Measurements from ENCODE around the gene TWIST1.
A peak's percentile ranks its signal among the peaks of the same experiment; 100 is the strongest.

TWIST1 gene

DNA sequence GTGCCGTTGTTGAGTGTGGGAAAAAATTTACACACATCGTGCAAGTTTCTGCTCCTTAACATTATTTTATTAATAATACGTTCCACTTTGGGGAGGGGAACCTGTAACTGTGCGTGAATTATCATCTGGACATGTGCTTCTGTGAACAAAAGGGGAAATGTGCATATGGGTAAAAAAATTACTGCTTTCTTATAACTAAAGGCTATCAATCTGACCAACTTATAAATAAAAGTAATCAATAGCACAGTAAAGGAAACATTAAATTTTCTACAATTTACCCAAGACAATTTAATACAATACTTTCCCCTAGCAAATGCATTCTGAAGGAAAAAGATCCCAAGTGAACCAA, 4.5 kb downstream of the TWIST1 start:
- no peak for DNase-seq (ENCODE audit: low read depth, low spot score)
- no peaks in the 10 kb centered on the region for H3K36me3 ChIP-seq (ENCODE audit: control insufficient read depth, insufficient read depth, low read length)
- H3K4me1 ChIP-seq (ENCODE audit: control insufficient read depth, insufficient read depth, low read length): peaks cover 5% of the 10 kb centered on the region; the same call in 1 of the 2 replicates
- no peaks in the 10 kb centered on the region for H3K9me3 ChIP-seq (ENCODE audit: control insufficient read depth, insufficient read depth, low read length)
- no peak overlapping the region for H3K4me3 ChIP-seq (ENCODE audit: low read length)
- H3K27ac ChIP-seq (ENCODE audit: low read length): no peak overlapping the region
- peaks cover 60% of the 10 kb centered on the region for H3K27me3 ChIP-seq (ENCODE audit: control insufficient read depth, insufficient read depth, low read length)
- WGBS (ENCODE audit: insufficient coverage, insufficient read length): no CpG with 5 or more reads among the region's 4 CpGs

- DNase-seq (ENCODE audit: low read depth, low spot score): no peak
- H3K27me3 ChIP-seq (ENCODE audit: control insufficient read depth, insufficient read depth, low read length): peaks cover 60% of the 10 kb centered on the region
Observed at GRCh38 chr7:19112274-19113001, 5.0 kb downstream of the TWIST1 start.

GRCh38 chr7:19111474-19112273, 5.8 kb downstream of the TWIST1 start:
- Histone ChIP-seq H3K9me3 (ENCODE audit: control insufficient read depth, insufficient read depth, low read length) (no peaks in the 10 kb centered on the region), H3K4me1 (ENCODE audit: control insufficient read depth, insufficient read depth, low read length) (peaks cover 5% of the 10 kb centered on the region; the same call in 1 of the 2 replicates), H3K27ac (ENCODE audit: low read length) (no peak overlapping the region), H3K36me3 (ENCODE audit: control insufficient read depth, insufficient read depth, low read length) (no peaks in the 10 kb centered on the region), H3K27me3 (ENCODE audit: control insufficient read depth, insufficient read depth, low read length) (peaks cover 66% of the 10 kb centered on the region), H3K4me3 (ENCODE audit: low read length) (no peak overlapping the region)
- DNase-seq (ENCODE audit: low read depth, low spot score): no peak
- WGBS (ENCODE audit: insufficient coverage, insufficient read length): no CpG with 5 or more reads among the region's 15 CpGs

More at GRCh38 chr7:19112274-19113001, 5.0 kb downstream of the TWIST1 start:
- WGBS (ENCODE audit: insufficient coverage, insufficient read length): no CpG with 5 or more reads among the region's 42 CpGs
- Histone ChIP-seq H3K4me3 (ENCODE audit: low read length) (peak overlapping the region; percentile 13; the same call in 1 of the 2 replicates), H3K9me3 (ENCODE audit: control insufficient read depth, insufficient read depth, low read length) (no peaks in the 10 kb centered on the region), H3K4me1 (ENCODE audit: control insufficient read depth, insufficient read depth, low read length) (peaks cover 5% of the 10 kb centered on the region; the same call in 1 of the 2 replicates), H3K36me3 (ENCODE audit: control insufficient read depth, insufficient read depth, low read length) (no peaks in the 10 kb centered on the region), H3K27ac (ENCODE audit: low read length) (no peak overlapping the region)

- peaks cover 66% of the 10 kb centered on the region for H3K27me3 ChIP-seq (ENCODE audit: control insufficient read depth, insufficient read depth, low read length)
- no peaks in the 10 kb centered on the region for H3K36me3 ChIP-seq (ENCODE audit: control insufficient read depth, insufficient read depth, low read length)
- H3K9me3 ChIP-seq (ENCODE audit: control insufficient read depth, insufficient read depth, low read length): no peaks in the 10 kb centered on the region
- no peak overlapping the region for H3K4me3 ChIP-seq (ENCODE audit: low read length)
- WGBS (ENCODE audit: insufficient coverage, insufficient read length): no CpG with 5 or more reads among the region's 6 CpGs
- no peak overlapping the region for H3K27ac ChIP-seq (ENCODE audit: low read length)
- no peak for DNase-seq (ENCODE audit: low read depth, low spot score)
- H3K4me1 ChIP-seq (ENCODE audit: control insufficient read depth, insufficient read depth, low read length): peaks cover 5% of the 10 kb centered on the region; the same call in 1 of the 2 replicates
Observed at GRCh38 chr7:19110776-19111175, 6.7 kb downstream of the TWIST1 start.

GRCh38 chr7:19110026-19110730, 7.3 kb downstream of the TWIST1 start:
- Histone ChIP-seq H3K36me3 (ENCODE audit: control insufficient read depth, insufficient read depth, low read length) (no peaks in the 10 kb centered on the region), H3K27me3 (ENCODE audit: control insufficient read depth, insufficient read depth, low read length) (peaks cover 69% of the 10 kb centered on the region), H3K4me3 (ENCODE audit: low read length) (no peak overlapping the region), H3K4me1 (ENCODE audit: control insufficient read depth, insufficient read depth, low read length) (peaks cover 5% of the 10 kb centered on the region; the same call in 1 of the 2 replicates), H3K9me3 (ENCODE audit: control insufficient read depth, insufficient read depth, low read length) (no peaks in the 10 kb centered on the region), H3K27ac (ENCODE audit: low read length) (no peak overlapping the region)
- no CpG with 5 or more reads among the region's 11 CpGs for WGBS (ENCODE audit: insufficient coverage, insufficient read length)
- no peak for DNase-seq (ENCODE audit: low read depth, low spot score)

GRCh38 chr7:19109000-19109946, 8.2 kb downstream of the TWIST1 start:
- H3K36me3 ChIP-seq (ENCODE audit: control insufficient read depth, insufficient read depth, low read length): no peaks in the 10 kb centered on the region
- no CpG with 5 or more reads among the region's 11 CpGs for WGBS (ENCODE audit: insufficient coverage, insufficient read length)
- H3K9me3 ChIP-seq (ENCODE audit: control insufficient read depth, insufficient read depth, low read length): no peaks in the 10 kb centered on the region
- H3K4me1 ChIP-seq (ENCODE audit: control insufficient read depth, insufficient read depth, low read length): peaks cover 5% of the 10 kb centered on the region; the same call in 1 of the 2 replicates
- H3K27ac ChIP-seq (ENCODE audit: low read length): no peak overlapping the region
- DNase-seq (ENCODE audit: low read depth, low spot score): no peak
- peaks cover 76% of the 10 kb centered on the region for H3K27me3 ChIP-seq (ENCODE audit: control insufficient read depth, insufficient read depth, low read length)
- H3K4me3 ChIP-seq (ENCODE audit: low read length): no peak overlapping the region

GRCh38 chr7:19107356-19108146, 9.9 kb downstream of the TWIST1 start:
- no CpG with 5 or more reads among the region's 48 CpGs for WGBS (ENCODE audit: insufficient coverage, insufficient read length)
- Histone ChIP-seq H3K36me3 (ENCODE audit: control insufficient read depth, insufficient read depth, low read length) (no peaks in the 10 kb centered on the region), H3K27me3 (ENCODE audit: control insufficient read depth, insufficient read depth, low read length) (peaks cover 69% of the 10 kb centered on the region), H3K9me3 (ENCODE audit: control insufficient read depth, insufficient read depth, low read length) (no peaks in the 10 kb centered on the region), H3K4me3 (ENCODE audit: low read length) (peak overlapping the region; percentile 11; the same call in 1 of the 2 replicates), H3K27ac (ENCODE audit: low read length) (no peak overlapping the region), H3K4me1 (ENCODE audit: control insufficient read depth, insufficient read depth, low read length) (peaks cover 5% of the 10 kb centered on the region; the same call in 1 of the 2 replicates)
- DNase-seq (ENCODE audit: low read depth, low spot score): no peak

- no peak for DNase-seq (ENCODE audit: low read depth, low spot score)
- no peak overlapping the region; the same call in 1 of the 2 replicates for H3K4me3 ChIP-seq (ENCODE audit: low read length)
- peaks cover 63% of the 10 kb centered on the region for H3K27me3 ChIP-seq (ENCODE audit: control insufficient read depth, insufficient read depth, low read length)
- H3K27ac ChIP-seq (ENCODE audit: low read length): no peak overlapping the region
- WGBS (ENCODE audit: insufficient coverage, insufficient read length): no CpG with 5 or more reads among the region's 6 CpGs
- H3K36me3 ChIP-seq (ENCODE audit: control insufficient read depth, insufficient read depth, low read length): no peaks in the 10 kb centered on the region
- no peaks in the 10 kb centered on the region for H3K9me3 ChIP-seq (ENCODE audit: control insufficient read depth, insufficient read depth, low read length)
- peaks cover 4% of the 10 kb centered on the region; the same call in 1 of the 2 replicates for H3K4me1 ChIP-seq (ENCODE audit: control insufficient read depth, insufficient read depth, low read length)
Observed at GRCh38 chr7:19107081-19107355, 10.4 kb downstream of the TWIST1 start.
